Glomerular visceral epithelial cell (primary cell): ENCODE results near the gene TJP3.

Source experiments
- DNase-seq: peaks from one replicate; pipeline ENCODE4 v3.0.0-alpha.2; 2016; ENCODE audit errors: extremely low spot score

The TJP3 gene

DNA sequence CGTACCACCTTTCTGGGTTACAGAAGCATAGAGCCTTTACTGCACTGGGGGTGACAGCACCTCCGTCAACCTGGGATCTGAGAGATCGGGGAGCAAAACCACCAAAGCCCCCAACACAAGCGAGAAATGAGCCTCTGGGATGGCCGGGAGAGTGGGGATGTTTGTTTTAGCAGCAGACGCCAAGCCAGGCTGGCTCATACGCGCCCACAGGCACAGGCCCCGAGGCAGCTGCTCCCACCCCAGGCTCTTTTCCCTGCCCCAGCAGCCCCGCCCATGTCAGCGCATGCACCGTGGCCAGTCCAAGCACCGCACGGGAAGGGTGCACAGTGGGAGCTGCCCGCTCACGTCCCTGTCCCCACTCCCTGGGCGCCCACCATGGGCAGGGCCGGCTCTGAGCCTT lies 16.5 kb upstream of the TJP3 start:
- no peak for DNase-seq

DNA sequence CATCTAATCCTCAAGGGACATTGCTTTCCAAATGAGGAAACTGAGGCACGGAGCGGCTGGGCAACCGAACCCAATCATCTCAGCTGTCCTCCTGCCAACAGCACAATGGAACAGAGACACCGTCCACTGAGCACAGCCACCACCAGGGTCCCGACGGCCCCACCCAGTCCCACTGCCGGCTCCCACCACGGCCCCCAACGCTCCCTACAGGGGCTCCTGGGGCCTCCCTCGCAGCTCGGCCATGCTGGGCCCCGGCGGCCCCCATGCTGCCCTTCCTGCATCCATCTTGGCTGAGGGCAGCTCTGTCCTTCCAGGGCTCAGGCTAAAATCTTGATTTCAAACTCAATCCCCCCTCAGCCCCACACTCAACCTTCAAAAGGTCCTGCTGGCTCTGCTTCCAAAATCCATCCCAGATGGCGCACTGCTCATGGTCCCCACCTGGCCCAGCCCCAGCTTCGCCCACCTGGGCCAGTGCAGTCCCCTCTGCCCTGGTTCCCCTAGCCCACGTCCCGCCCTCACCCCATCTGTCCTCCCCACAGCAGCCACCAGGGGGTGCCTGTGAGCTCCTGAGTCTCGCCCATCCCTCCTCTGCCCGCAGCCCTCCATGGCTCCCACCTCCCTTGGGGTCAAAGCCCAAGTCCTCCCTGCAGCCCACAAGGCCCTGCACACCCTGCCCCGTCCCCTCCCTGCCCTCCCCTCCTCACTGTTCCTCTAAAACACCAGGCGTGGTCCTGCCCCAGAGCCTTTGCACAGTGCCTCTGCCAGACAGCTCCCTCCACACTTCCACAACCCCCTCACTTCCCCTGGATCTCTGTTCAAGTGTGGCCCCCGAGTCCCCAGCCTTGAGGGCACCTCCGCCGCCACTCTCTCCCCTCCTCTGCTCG lies 15.8 kb upstream of the TJP3 start:
- DNase-seq = no peak

DNA sequence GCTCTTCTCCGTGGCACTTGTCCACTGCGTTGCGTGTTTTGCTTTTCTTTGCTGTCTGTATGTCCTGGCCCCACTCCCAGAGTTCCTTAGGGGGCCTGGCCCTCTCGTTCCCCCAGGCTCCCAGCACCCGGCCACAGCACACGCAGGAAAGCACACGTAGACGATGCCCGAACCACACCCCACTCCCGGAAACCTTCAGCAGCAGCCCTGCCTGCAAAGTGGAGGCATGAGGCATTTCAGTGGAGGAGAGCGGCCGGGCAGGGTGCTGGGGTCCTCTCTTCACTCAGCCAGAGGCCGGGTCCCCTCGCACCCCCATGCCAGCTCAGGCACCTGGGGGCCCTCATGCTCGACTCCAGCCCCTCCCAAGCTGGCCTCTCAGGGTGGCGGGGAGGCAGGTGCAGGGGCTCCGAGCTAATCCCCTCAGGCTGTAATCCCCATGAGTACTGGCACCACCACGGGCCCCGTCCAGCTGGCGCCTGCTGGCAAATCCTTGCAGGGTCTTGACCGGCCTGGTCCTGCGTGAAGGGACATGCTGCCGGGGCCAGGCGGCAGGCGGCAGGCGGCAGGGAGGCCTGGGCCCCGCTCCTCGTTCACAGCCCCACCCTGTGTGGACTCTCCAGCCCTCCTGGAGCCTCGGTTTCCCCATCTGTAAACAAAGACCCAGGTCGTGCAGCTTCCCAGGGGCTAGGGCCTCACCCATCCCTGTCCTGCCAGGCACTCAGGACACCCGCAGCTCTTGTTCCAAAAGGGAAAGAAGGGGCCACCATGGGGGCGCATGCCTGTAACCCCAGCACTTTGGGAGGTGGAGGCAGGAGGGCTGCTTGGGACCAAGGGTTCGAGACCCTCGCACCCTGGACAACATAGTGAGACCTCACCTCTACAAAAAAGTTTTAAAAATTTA lies 14.9 kb upstream of the TJP3 start:
- DNase-seq = no peak

DNA sequence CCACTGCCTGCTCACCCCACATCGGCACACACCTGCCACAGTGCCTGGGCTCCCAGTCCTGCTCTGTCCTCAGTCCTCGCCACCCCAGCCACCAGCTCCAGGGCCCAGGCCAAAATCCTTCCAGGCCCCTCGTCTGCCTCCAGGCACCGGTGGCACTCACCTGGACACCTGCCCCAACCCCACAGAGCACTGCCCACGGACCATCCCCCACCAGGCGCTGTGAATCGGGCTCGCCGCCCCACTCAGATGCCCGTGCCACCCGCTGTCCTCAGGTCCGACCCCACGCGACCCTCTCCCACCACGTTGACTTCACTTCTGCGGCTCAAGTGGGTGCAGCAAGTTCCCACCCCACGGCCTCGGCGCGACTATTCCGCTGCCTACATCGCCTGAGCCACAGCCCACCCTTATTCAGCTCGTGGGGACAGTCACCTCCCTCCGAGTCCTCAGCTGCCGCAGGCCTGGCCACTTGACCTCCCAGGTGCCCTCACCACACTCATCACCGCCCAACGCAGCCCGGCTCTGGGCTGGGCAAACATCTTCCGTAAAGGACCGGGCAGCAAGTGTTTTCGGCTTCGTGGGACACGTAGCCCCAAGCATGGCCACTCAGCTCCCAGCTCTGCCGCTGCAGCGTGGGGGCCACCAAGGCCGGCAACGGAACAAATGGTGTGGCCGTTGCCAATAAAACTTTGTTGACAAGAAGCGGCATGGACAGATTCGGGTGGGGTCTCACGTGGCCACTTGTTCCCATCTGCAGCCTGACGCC lies 13.6 kb upstream of the TJP3 start:
- DNase-seq = no peak

DNA sequence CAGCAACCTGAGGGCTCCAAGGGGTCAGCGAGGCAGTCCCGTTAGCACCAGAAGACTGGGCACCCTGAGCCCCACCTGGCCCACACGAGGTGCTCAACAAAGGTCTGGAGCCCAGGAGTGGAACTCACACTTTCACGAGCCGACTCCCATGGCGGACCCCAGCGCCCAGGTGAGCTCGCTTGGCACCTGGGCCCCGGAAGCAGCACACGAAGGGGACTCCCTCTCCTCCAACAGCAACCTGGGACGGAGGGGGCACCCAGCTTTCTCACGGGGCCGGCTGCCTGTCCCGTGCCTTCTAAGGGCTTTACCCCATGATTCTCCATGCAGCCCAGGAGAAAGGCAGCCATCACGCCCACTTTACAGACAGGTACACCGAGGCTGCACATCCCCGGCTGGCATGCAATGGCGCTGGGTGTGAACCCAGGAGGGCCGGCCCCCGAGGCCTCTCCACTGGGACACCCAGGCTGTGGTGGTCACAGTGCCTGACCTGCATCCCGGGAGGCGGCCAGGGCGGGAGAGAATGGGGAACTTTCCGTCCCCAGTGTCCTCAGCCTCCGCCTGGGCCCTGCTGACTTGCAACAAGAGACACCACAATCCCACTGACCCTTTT lies 13.0 kb upstream of the TJP3 start:
- no peak for DNase-seq

DNA sequence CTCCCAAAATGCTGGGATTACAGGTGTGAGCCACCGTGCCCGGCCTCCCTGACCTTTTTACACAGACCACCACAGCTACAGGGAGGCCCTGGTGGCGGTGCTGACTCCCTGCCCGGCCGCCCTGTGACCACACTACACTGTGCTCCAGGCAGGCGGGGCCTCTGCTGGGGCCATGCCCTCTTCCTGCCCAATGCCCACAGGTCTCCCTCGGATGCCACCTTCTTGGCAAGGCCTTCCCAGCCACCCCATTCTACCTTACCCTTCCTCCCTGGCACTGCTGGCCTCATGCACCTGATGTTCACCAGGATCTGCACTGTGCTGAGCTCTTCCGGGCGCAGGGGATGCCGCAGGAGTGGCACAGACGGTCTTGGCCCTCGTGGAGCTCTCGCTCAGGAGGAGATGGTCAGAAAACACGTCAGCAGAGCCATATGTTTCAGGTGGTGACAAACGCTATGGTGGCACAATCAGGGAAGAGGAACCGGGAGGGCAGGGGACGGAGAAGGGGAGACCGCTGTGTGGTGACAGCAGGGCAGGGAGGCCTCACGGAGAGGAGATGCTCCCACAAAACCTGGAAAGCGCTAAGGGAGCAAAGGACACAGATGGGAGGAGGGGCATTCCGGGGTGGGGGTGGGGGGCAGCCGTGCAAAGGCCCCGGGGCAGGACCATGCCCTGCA lies 12.1 kb upstream of the TJP3 start:
- no peak for DNase-seq

DNA sequence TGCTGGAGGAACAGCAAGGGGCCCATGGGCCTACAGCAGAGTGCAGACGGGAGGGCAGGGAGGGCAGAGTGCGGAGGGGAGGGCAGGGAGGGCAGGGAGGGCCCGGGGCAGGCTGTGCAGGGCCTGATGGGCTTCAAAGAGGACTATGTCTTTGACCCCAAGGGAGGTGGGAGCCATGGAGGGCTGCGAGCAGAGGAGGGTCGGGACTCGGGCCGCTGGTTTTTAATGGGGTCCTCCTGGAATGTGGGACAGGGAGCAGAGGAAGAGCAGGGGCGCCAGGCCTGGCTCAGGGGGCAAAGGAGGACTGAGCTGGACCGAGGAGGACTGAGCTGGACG lies 11.6 kb upstream of the TJP3 start:
- no peak for DNase-seq

DNA sequence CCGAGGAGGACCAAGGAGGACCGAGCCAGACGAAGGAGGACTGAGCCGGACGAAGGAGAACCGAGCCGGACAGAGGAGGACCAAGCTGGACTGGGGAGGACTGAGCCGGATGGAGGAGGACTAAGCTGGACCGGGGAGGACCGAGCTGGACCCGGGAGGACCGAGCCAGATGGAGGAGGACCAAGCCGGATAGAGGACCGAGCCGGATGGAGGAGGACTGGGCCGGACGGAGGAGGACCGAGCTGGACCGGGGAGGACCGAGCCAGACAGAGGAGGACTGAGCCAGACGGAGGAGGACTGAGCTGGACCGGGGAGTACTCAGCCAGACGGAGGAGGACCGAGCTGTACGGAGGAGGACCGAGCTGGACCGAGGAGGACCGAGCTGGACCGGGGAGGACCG lies 11.1 kb upstream of the TJP3 start:
- DNase-seq = no peak

DNA sequence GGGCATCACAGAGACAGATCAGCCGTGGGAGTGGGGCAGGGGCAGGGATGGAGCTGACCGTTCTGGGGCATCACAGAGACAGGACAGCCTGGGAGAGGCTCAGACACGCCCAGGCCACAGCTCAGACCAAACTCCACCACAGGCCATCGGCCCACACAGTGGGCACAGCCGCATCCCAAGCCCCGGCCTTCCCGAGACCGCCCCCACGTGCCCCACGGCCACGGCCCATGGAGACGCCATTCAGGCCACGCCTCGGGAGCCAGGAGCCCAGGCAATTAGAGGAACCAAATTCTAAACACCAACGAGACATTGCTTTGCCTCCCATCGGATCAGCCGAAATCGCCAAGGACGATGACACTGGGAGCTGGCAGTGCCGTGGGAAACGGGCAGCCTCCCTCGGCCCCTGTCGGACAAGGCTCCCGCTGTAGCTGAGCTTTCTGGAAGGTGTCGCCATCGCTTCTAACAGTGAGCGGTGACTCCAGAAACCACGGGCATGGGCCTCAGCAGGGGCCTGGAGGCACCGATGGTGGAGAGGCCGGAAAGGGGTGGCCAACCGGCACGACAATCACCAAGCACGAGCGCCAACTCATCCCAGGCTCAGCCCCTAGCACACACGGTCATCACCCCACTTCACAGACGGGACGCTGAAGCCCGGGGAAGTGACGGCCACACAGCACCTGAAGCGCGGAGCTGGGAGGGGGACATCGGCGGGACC lies 10.4 kb upstream of the TJP3 start:
- DNase-seq = no peak

DNA sequence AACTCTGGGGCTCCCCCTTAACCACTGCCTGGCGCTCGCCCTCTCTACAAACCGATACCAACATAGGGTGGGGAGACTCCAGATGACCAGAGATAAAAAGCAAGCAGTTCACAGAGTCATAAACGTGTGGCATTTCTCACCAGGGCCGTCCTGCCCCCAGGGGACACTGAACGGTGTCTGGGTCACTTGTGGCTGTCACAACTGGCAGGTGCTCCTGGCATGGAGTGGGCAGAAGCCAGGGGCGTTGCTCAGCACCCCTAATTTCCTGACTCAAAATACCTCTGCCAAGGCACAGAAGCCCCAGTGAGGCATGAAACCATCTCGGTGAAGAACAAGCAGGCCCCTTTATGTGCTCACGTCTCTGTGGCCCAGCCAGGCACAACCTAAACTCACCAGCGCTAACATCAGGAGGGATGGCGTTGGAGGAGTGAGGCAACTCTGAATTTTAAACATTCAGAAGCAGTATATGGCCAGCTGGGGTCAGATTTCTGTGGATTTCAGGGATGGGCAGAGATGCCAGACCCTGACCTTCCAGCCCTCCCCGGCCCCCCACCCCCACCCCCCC lies 9.7 kb upstream of the TJP3 start:
- DNase-seq = no peak

DNA sequence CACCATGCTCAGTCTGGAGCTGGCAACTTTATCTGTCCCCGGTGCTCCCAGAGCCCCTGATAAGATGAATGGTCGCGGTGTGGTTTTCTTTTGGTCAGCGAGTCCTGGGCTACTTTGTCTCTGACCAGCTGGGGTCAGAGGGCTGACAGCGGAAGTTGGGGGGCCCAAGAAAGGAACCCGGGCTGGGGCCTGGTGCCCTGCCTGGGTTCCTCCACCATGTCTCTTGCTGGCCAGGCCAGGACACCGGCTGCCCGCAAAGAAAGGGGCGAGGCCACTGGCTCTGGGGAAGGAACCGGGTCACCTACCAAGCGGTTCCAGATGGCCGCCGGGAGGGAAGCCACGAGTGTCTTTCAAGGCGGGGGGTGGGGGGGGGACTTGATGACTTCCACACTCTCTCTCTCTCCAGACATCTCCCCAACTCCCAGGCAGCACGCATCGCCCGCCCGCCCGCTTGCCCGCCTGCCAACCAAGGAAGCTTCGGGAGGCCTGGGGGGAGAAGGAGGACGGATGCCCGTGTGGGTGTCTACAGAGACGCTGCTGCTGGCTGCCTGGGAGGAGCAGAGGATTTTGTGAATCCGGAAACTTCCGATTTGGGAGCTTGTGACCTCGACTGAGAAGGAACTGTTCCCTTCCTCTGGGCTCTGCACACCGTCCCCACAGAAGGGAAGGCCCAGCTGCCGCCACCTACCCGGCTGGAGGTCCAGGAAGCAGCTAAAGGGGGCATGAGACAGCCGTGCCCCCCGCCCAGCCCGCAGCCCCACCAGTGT lies 9.0 kb upstream of the TJP3 start:
- peak; percentile 53 for DNase-seq

DNA sequence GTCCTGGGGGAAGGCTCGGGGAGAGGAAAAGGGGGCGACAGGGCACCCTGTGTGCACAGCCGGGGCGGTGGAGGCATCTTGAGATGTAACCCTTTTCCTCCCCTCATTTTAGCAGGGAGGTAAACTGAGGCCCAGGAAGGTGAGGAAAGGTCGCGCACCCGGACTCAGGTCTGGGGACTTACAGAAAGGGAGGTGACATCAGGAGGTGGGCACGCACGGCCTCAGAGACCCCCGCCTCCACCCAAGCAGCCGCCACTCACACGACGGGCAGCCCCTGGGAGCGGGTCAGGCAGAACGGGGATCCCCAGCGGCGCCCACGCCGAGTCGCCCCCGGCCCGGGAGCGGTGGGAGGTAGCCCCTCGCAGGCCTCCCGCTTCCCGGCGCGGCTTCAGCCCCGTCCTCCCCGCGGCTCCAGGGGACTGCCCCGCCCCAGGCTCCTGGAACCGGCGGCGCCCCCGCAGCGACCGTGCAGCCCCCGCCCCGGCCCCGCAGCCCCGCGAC lies 8.4 kb upstream of the TJP3 start:
- no peak for DNase-seq

DNA sequence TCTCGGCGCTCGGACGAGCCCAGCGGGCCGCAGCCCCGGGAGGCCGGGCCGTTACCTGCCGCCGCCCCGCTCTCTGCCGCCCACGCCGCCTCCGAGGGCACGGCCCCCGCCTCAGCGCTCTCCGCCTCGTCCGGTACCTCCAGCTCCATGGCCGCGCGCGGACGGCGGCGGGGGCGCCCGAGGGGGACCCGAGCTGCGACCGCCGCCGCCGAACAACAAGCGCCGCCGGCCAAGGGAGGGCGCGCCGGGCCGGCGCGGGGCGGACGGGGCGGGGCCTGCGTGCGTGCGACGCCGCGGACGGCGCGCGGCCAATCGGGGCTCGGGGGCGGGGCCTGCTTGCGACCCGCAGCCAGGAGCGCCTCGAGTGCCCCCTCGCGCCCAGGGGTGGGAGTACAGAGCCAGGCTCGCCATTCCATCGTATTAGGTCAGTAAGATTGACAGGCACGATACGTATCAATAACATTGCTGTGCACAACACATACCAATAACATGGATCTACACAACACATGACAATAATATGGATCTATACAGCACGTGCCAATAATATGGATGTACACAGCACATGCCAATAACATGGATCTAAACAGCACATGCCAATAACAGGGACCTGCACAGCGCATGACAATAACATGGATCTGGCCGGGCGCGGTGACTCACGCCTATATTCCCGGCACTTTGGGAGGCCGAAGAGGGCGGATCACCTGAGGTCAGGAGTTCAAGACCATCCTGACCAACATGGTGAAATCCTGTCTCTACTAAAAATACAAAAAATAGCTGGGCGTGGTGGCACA lies 7.7 kb upstream of the TJP3 start, which contains the start of gene PIP5K1C:
Gene PIP5K1C (minus strand): TSS at position 227 of the 791 bp plus-strand sequence. CDS start 78 bp downstream, at position 149.
- DNase-seq = peak; percentile 90

DNA sequence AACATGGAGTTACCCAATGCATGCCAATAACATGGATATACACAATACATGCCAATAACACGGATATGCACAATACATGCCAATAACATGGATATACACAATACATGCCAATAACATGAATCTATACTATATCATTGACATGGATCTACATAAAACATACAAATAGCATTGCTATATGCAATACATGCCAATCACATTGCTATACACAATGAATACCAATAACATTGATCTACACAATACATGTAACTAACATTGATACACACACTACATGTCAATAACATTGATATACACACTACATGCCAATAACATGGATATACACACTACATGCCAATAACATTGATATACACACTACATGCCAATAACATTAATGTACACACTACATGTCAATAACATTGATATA lies 7.0 kb upstream of the TJP3 start:
- no peak for DNase-seq

DNA sequence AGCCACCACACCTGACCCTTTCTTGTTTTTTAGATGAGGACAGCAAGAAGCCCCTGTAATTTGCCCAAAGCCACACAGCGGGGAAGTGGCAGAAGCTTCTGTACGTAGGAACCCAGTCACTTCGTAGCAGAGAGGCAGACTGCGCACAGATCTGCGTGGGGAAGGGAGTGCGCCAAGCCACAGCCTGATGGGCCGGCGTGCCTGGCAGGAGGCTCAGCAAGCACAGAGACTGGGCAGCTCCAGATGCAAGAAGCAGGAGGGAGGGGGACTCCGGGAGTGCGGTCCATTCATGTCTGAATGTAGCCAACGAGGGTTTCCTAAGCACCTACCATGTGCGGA lies 347 bp upstream of the TJP3 start:
- no peak for DNase-seq

DNA sequence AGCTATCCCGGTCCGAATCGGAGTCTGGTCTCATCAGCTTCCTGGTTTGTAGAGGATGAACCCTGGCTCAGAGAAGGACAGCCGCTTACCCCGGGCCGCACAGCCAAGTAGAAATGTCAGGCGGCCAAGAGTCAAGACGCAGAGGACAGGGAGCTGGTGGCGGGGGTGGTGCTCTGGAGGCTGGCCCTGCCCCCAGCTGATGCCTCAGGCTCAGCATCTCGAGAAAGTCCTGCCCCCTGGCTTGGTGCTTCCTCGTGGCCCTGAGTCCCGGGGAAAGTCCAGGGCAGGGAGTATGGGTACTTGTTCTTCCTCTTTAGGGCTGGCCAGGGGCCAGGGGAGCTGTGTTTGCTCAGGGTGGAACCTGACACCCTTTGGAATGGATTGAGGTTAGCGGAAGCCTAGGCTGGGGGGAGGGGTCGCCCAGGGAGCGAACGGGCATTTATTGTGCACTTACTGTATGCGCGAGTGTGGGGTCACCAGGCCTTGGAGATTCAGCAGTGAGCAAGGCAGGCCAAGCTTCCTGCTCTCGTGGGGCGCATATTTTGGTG lies 2.2 kb downstream of the TJP3 start:
- peak; percentile 68 for DNase-seq

DNA sequence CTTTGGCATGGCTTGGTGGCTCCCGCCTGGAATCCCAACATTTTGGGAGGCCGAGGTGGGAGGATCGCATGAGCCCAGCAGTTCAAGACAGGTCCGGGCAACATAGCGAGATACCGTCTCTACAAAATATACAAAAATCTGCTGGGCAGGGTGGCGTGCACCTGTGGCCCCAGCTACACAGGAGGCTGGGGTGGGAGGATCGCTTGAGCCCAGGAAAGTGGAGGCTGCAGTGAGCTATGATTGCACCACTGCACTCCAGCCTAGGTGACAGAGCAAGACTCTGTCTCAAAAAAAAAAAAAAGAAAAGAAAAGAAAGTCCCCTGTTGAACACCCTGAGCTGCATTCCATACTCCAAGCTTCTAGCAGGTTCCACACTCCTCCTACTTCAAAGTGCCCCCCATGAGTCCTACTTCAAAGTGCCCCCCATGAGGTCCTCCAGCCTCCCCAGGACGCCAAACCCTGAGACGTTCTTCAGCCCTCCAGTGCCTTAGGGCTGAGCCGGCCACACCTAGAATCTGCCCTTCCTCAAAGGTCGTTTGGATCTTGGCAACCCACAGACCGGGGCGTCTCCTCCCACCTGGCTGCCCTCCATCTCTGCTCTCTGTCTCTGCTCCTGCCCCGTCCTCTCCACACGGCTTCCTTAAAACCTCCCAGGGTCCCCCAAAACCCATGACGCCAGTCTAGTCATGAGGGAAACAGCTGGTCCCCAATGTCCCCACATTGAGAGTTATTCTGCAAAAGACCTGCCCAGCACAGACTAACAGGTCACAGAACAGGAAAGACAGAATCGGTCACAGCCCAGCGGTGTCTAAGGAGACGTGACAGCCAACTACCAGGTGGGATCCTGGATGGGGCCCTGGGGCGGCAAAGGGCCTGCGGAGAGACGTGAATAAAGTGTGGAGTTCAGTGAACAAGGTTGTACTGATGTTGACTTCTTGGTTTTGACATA lies 4.8 kb downstream of the TJP3 start:
- DNase-seq = no peak
